ENCODE measurements around the gene NAA38. TPM values are rescaled to one million over a fixed set of nuclear protein-coding genes. Genes with fewer than 3 reads are reported as not detected.

NAA38 gene
- total and polyA plus RNA-seq, 7 donors: 60.8 to 148 (median 95.4) TPM

GRCh38 chr17:7809086-7809790, 48.1 kb downstream of the NAA38 start:
- H3K27ac ChIP-seq: no peak overlapping the region
- no peaks in the 10 kb centered on the region for H3K36me3 ChIP-seq (ENCODE audit: insufficient read depth in 1 of 2, low read depth in 1 of 2)
- H3K9me3 ChIP-seq: no peaks in the 10 kb centered on the region
- no peak for DNase-seq
- WGBS, 3 donors: 69 to 76% (median 72%) methylated on average over 11 of the region's 11 CpGs
- H3K4me1 ChIP-seq: no peaks in the 10 kb centered on the region
- intact Hi-C loops (cut with DNase I): no loop called here
- no peak overlapping the region for H3K4me3 ChIP-seq
- peaks cover 0 to 13% (median 1%) of the 10 kb centered on the region in 3 donors for H3K27me3 ChIP-seq (ENCODE audit: insufficient read depth in 3 of 3, low read length in 2 of 3)
- ATAC-seq: no peak
- TF ChIP-seq CTCF (IDR thresholded peaks at IDR 0.05): no peak

- intact Hi-C loops (cut with DNase I): no loop called here
- ATAC-seq (no peak), DNase-seq (no peak)
- Histone ChIP-seq H3K27me3 (ENCODE audit: insufficient read depth in 3 of 3, low read length in 2 of 3) (peaks cover 0 to 23% (median 4%) of the 10 kb centered on the region in 3 donors), H3K27ac (no peak overlapping the region), H3K9me3 (no peaks in the 10 kb centered on the region), H3K4me3 (no peak overlapping the region), H3K4me1 (no peaks in the 10 kb centered on the region), H3K36me3 (ENCODE audit: insufficient read depth in 1 of 2, low read depth in 1 of 2) (no peaks in the 10 kb centered on the region)
- no peak for TF ChIP-seq CTCF (IDR thresholded peaks at IDR 0.05)
- WGBS, 3 donors: 82 to 86% (median 83%) methylated on average over 21 of the region's 21 CpGs
Observed at GRCh38 chr17:7807206-7807605, 50.2 kb downstream of the NAA38 start.

Other genes starting within 250 kb of the NAA38 start
- gene FXR2, start 242.7 kb downstream of the NAA38 start, total RNA-seq: 100 to 1,000 TPM; 105 to 120 (median 114) TPM
- gene FXR2, start 242.7 kb downstream of the NAA38 start, polyA plus RNA-seq: 100 to 1,000 TPM in 1 of 3 donors, 10 to 100 TPM in 2; 88.2 to 164 (median 92.1) TPM
- 10 to 100 TPM; 60.7 to 70.4 (median 66.2) TPM for gene SAT2, start 229.7 kb downstream of the NAA38 start, total RNA-seq
- gene SAT2, start 229.7 kb downstream of the NAA38 start, polyA plus RNA-seq: 100 to 1,000 TPM; 105 to 112 (median 108) TPM
- 1 to 10 TPM in 1 of 4 donors, under 1 TPM in 3; 0.19 to 1.6 (median 0.55) TPM for gene SHBG, start 227.4 kb downstream of the NAA38 start, total RNA-seq
- under 1 TPM; 0.26 to 0.53 (median 0.45) TPM for gene SHBG, start 227.4 kb downstream of the NAA38 start, polyA plus RNA-seq
- 1 to 10 TPM in 2 of 4 donors, under 1 TPM in 2; 0.78 to 5.7 (median 1.3) TPM for gene ATP1B2, start 206.6 kb downstream of the NAA38 start, total RNA-seq
- 1 to 10 TPM in 1 of 3 donors, under 1 TPM in 2; 0.36 to 1.0 (median 0.51) TPM for gene ATP1B2, start 206.6 kb downstream of the NAA38 start, polyA plus RNA-seq
- 10 to 100 TPM; 18.1 to 36.7 (median 19.4) TPM for gene TP53, start 170.1 kb downstream of the NAA38 start, total RNA-seq
- 10 to 100 TPM in 2 of 3 donors, 1 to 10 TPM in 1; 7.4 to 15.7 (median 10.6) TPM for gene TP53, start 170.1 kb downstream of the NAA38 start, polyA plus RNA-seq
- gene WRAP53, start 169.1 kb downstream of the NAA38 start, total RNA-seq: 1 to 10 TPM; 4.5 to 6.6 (median 5.0) TPM
- gene WRAP53, start 169.1 kb downstream of the NAA38 start, polyA plus RNA-seq: 10 to 100 TPM in 2 of 3 donors, 1 to 10 TPM in 1; 6.5 to 14.4 (median 11.2) TPM
- under 1 TPM in 3 of 4 donors, not detected in 1; 0.11 to 0.37 (median 0.17) TPM for gene EFNB3, start 152.4 kb downstream of the NAA38 start, total RNA-seq
- under 1 TPM in 2 of 3 donors, not detected in 1; 0.09 to 0.12 TPM for gene EFNB3, start 152.4 kb downstream of the NAA38 start, polyA plus RNA-seq
- under 1 TPM; 0.04 to 0.10 (median 0.05) TPM for gene DNAH2, start 139.8 kb downstream of the NAA38 start, total RNA-seq
- under 1 TPM; 0.01 to 0.10 (median 0.08) TPM for gene DNAH2, start 139.8 kb downstream of the NAA38 start, polyA plus RNA-seq
- gene KDM6B, start 23.3 kb downstream of the NAA38 start, total RNA-seq: 10 to 100 TPM; 11.8 to 26.0 (median 17.9) TPM
- 10 to 100 TPM in 1 of 3 donors, 1 to 10 TPM in 2; 2.8 to 16.6 (median 6.3) TPM for gene KDM6B, start 23.3 kb downstream of the NAA38 start, polyA plus RNA-seq
- 10 to 100 TPM; 16.3 to 31.3 (median 19.0) TPM for gene TMEM88, start 2.5 kb downstream of the NAA38 start, total RNA-seq
- gene TMEM88, start 2.5 kb downstream of the NAA38 start, polyA plus RNA-seq: 10 to 100 TPM; 24.0 to 57.4 (median 42.6) TPM
- 10 to 100 TPM in 2 of 4 donors, 1 to 10 TPM in 2; 9.9 to 11.9 (median 10.2) TPM for gene CYB5D1, start 444 bp upstream of the NAA38 start, total RNA-seq
- gene CYB5D1, start 444 bp upstream of the NAA38 start, polyA plus RNA-seq: 10 to 100 TPM in 2 of 3 donors, 1 to 10 TPM in 1; 7.1 to 31.7 (median 10.4) TPM
- 10 to 100 TPM in 1 of 4 donors, 1 to 10 TPM in 3; 5.8 to 13.1 (median 7.5) TPM for gene CHD3, start 31.2 kb upstream of the NAA38 start, total RNA-seq
- 1 to 10 TPM; 3.3 to 6.9 (median 6.8) TPM for gene CHD3, start 31.2 kb upstream of the NAA38 start, polyA plus RNA-seq
- 1 to 10 TPM in 2 of 4 donors, under 1 TPM in 2; 0.62 to 2.6 (median 1.0) TPM for gene RNF227, start 58.7 kb upstream of the NAA38 start, total RNA-seq
- 1 to 10 TPM; 1.5 to 2.4 (median 1.6) TPM for gene RNF227, start 58.7 kb upstream of the NAA38 start, polyA plus RNA-seq
- gene KCNAB3, start 72.3 kb upstream of the NAA38 start, total RNA-seq: under 1 TPM in 3 of 4 donors, not detected in 1; 0.38 to 0.77 (median 0.57) TPM
- under 1 TPM; 0.18 to 0.52 (median 0.21) TPM for gene KCNAB3, start 72.3 kb upstream of the NAA38 start, polyA plus RNA-seq
- gene TRAPPC1, start 74.4 kb upstream of the NAA38 start, total RNA-seq: 10 to 100 TPM; 47.7 to 84.9 (median 75.0) TPM
- 10 to 100 TPM; 64.0 to 78.4 (median 76.1) TPM for gene TRAPPC1, start 74.4 kb upstream of the NAA38 start, polyA plus RNA-seq
- 1 to 10 TPM; 5.5 to 9.5 (median 7.4) TPM for gene CNTROB, start 74.6 kb upstream of the NAA38 start, total RNA-seq
- gene CNTROB, start 74.6 kb upstream of the NAA38 start, polyA plus RNA-seq: 1 to 10 TPM; 5.9 to 9.6 (median 8.8) TPM
- gene GUCY2D, start 145.1 kb upstream of the NAA38 start, total RNA-seq: not detected
- not detected for gene GUCY2D, start 145.1 kb upstream of the NAA38 start, polyA plus RNA-seq
- under 1 TPM in 3 of 4 donors, not detected in 1; 0.13 to 0.42 (median 0.32) TPM for gene ALOX15B, start 181.5 kb upstream of the NAA38 start, total RNA-seq
- 1 to 10 TPM in 1 of 3 donors, under 1 TPM in 1, not detected in 1; 0.09 to 1.1 TPM for gene ALOX15B, start 181.5 kb upstream of the NAA38 start, polyA plus RNA-seq
- not detected for gene ALOX12B, start 230.2 kb upstream of the NAA38 start, total RNA-seq
- not detected for gene ALOX12B, start 230.2 kb upstream of the NAA38 start, polyA plus RNA-seq